Peyer's patch (tissue), 4 donors: ENCODE data around the gene LRRC47.

Experiments used
- CTCF ChIP-seq, 6 experiments: fragments of 450-650 bp in 4 of 6; fragments of 200-600 bp in 2 of 6; sonication (generic) in 1 of 6; IDR thresholded peaks; one replicate each; pipeline ENCODE4 v1.5.1; 2017 to 2019; ENCODE audit warnings: antibody characterized with exemption in 6 of 6, mild to moderate bottlenecking in 3 of 6, moderate library complexity in 1 of 6
- POLR2A ChIP-seq, 2 donors: fragments of 450-650 bp; IDR thresholded peaks; one replicate each; pipeline ENCODE4 v1.5.1; 2017; ENCODE audit warnings: antibody characterized with exemption in 2 of 2, mild to moderate bottlenecking in 2 of 2, moderate library complexity in 2 of 2

GRCh38 chr1:3732434-3733093 is 63.7 kb downstream of the LRRC47 start:
- TF ChIP-seq CTCF (IDR thresholded peaks at IDR 0.05) (no peak), POLR2A (IDR thresholded peaks at IDR 0.05) (no peak)
